T-helper 17 cell (primary cell): ENCODE results near the gene ITGB2. TPM values are rescaled to one million over a fixed set of nuclear protein-coding genes. Genes with fewer than 3 reads are reported as not detected.

Experiments used
- ATAC-seq: fragments of 150-1000 bp; cut with Tn5 transposase; 2 replicates; pipeline ENCODE4 v1.10.0; 2021; ENCODE audit warnings: mild to moderate bottlenecking, moderate library complexity
- DNase-seq, 3 donors: peaks; one replicate each; pipeline versions ENCODE4 v3.0.0 to v3.0.0-alpha.2; 2020 to 2021
- H3K9me3 ChIP-seq: one replicate; pipeline ENCODE4 v1.7.0; 2013; ENCODE audit warnings: low read length, mild to moderate bottlenecking; ENCODE audit not compliant: control insufficient read depth, poor library complexity, severe bottlenecking
- H3K27ac Mint-ChIP-seq: one replicate; pipeline ENCODE4 v1.8.0; 2022; ENCODE audit warnings: mild to moderate bottlenecking, moderate library complexity, mixed read lengths
- H3K27me3 Mint-ChIP-seq: one replicate; pipeline ENCODE4 v1.8.0; 2022; ENCODE audit warnings: mixed read lengths
- H3K36me3 Mint-ChIP-seq: one replicate; pipeline ENCODE4 v1.8.0; 2022; ENCODE audit warnings: low read depth, mixed read lengths
- H3K4me1 Mint-ChIP-seq: one replicate; pipeline ENCODE4 v1.8.0; 2022; ENCODE audit warnings: mild to moderate bottlenecking, mixed read lengths
- H3K4me3 Mint-ChIP-seq: one replicate; pipeline ENCODE4 v1.8.0; 2022; ENCODE audit warnings: mild to moderate bottlenecking, moderate library complexity, mixed read lengths
- total RNA-seq, 4 donors: library from RNA in 2 of 4; stranded (reverse) in 2 of 4; gene quantifications; one replicate each; pipeline ENCODE4 v1.2.3 and lab custom pipeline; 2022 to 2026

Gene ITGB2
- total RNA-seq, 2 donors from 2014 or later = 248 to 359 TPM

- Mint-ChIP-seq H3K4me1 (peaks cover 3% of the 10 kb centered on the region), H3K36me3 (no peaks in the 10 kb centered on the region), H3K27me3 (peaks cover 7% of the 10 kb centered on the region), H3K27ac (no peak overlapping the region), H3K4me3 (no peak overlapping the region)
- no peak for ATAC-seq
- DNase-seq = no peak
- no peaks in the 10 kb centered on the region for H3K9me3 ChIP-seq
These were observed 82.4 kb downstream of the ITGB2 start for GRCh38 chr21:44838039-44838895.

DNA sequence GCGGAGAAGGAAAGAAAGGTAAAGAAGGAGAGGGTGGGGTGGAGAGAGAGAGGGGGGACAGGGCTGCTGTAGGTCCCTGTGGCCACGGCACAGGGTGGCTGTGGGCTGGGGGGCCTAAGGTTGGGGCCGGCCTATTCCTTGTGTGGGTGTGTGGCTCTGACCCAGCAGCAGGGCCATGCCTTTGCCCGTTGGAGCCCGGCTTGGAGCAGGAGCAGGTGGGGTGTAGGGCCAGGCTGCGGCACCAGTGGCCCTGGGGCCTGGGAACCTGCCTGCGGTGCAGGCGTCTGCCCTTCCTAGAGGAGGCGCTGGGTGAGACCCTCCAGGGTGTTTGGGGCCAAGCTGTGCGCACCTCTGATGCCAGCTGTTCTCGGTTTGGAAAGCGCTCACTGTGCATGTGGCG is 83.2 kb downstream of the ITGB2 start:
- no peak overlapping the region for H3K4me3 Mint-ChIP-seq
- peaks cover 7% of the 10 kb centered on the region for H3K27me3 Mint-ChIP-seq
- no peak for ATAC-seq
- no peaks in the 10 kb centered on the region for H3K36me3 Mint-ChIP-seq
- no peaks in the 10 kb centered on the region for H3K9me3 ChIP-seq
- DNase-seq = no peak
- H3K27ac Mint-ChIP-seq = no peak overlapping the region
- H3K4me1 Mint-ChIP-seq = peaks cover 3% of the 10 kb centered on the region

GRCh38 chr21:44836666-44837471 is 83.8 kb downstream of the ITGB2 start:
- Mint-ChIP-seq H3K4me3 (no peak overlapping the region), H3K27ac (no peak overlapping the region), H3K4me1 (peaks cover 3% of the 10 kb centered on the region), H3K27me3 (peaks cover 7% of the 10 kb centered on the region), H3K36me3 (no peaks in the 10 kb centered on the region)
- no peak for ATAC-seq
- no peaks in the 10 kb centered on the region for H3K9me3 ChIP-seq
- DNase-seq = no peak

GRCh38 chr21:44836349-44836665 is 84.4 kb downstream of the ITGB2 start:
- no peak for DNase-seq
- no peak for ATAC-seq

More at GRCh38 chr21:44836349-44836665, 84.4 kb downstream of the ITGB2 start:
- Mint-ChIP-seq H3K36me3 (no peaks in the 10 kb centered on the region), H3K27me3 (peaks cover 4% of the 10 kb centered on the region), H3K27ac (no peak overlapping the region), H3K4me3 (no peak overlapping the region), H3K4me1 (peaks cover 4% of the 10 kb centered on the region)
- no peaks in the 10 kb centered on the region for H3K9me3 ChIP-seq

Other genes starting within 250 kb of the ITGB2 start
- not detected for gene KRTAP12-1, start 238.7 kb downstream of the ITGB2 start, total RNA-seq
- not detected for gene KRTAP10-12, start 223.7 kb downstream of the ITGB2 start, total RNA-seq
- not detected for gene TSPEAR, start 209.3 kb downstream of the ITGB2 start, total RNA-seq
- gene UBE2G2, start 119.1 kb downstream of the ITGB2 start, total RNA-seq = 100 to 1,000 TPM; 124 TPM
- gene SUMO3, start 102.8 kb downstream of the ITGB2 start, total RNA-seq = 10 to 100 TPM; 62.1 to 73.4 TPM
- gene PTTG1IP, start 47.2 kb downstream of the ITGB2 start, total RNA-seq = 100 to 1,000 TPM in 1 of 2 donors, 10 to 100 TPM in 1; 98.4 to 123 TPM
- 10 to 100 TPM; 14.0 to 15.4 TPM for gene SLX9, start 19.1 kb upstream of the ITGB2 start, total RNA-seq
- 10 to 100 TPM; 28.4 to 37.0 TPM for gene ADARB1, start 153.7 kb upstream of the ITGB2 start, total RNA-seq